ENCODE results near the gene CACNA2D1. TPM values are rescaled to one million over a fixed set of nuclear protein-coding genes. Genes with fewer than 3 reads are reported as not detected.

Gene CACNA2D1
- not detected for total RNA-seq

- DNase-seq: no peak
Observed at GRCh38 chr7:82443547-82444219, at the start of gene CACNA2D1. Gene CACNA2D1 (minus strand): TSS chr7:82443777.

- DNase-seq: no peak
Observed at GRCh38 chr7:82481499-82482097, 38.0 kb upstream of the CACNA2D1 start.

GRCh38 chr7:82477733-82478515 is 34.3 kb upstream of the CACNA2D1 start:
- no peak for DNase-seq

DNA sequence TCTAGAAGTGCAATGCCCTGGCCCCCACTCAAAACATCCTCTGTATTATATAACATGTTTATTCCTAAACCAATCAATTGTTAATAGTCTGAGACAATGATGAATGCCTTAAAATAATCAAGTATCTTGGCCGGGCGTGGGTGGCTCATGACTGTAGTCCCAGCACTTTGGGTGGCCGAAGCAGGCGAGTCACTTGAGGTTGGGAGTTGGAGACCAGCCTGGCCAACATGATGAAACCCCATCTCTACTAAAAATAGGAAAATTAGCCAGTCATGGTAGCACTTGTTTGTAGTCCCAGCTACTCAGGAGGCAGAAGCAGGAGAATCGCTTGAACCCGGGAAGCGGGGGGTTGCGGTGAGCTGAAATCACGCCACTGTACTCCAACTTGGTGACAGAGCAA is 29.4 kb upstream of the CACNA2D1 start:
- no peak for DNase-seq

DNA sequence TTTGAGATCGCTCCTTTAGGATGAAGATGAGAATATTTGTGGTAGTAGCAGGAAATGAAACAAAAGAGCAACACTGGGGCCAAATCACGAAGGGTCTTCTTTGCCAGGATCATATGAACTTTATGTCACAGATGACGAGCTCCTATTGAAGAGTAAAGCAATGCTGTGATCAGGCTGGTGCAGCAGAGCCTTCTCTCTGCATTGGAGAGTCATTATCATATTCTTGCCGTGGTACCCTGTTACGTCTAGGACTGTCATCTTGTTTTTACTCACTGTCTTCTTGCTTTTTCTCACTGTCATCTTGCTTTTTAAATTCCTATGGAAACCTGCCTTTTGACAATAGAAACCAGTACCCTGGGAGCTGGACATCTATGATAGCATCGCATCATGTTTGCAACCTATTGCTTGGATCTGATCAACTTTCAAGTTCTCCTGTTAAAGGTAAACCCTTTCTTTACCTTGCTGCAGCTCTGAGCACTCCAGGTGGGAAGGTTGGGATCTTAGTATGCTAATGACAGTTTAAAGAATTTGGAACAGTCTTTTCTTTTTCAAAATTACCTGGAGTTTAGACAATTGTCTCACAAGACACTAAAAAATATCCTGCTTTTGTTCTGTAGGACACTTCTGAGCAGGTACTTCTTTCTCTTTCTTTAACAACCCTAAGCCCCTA is 27.9 kb upstream of the CACNA2D1 start:
- DNase-seq: no peak

GRCh38 chr7:82469207-82469606 is 25.6 kb upstream of the CACNA2D1 start:
- DNase-seq: no peak

- no peak for DNase-seq
Observed at GRCh38 chr7:82468435-82468834, 24.9 kb upstream of the CACNA2D1 start.

DNA sequence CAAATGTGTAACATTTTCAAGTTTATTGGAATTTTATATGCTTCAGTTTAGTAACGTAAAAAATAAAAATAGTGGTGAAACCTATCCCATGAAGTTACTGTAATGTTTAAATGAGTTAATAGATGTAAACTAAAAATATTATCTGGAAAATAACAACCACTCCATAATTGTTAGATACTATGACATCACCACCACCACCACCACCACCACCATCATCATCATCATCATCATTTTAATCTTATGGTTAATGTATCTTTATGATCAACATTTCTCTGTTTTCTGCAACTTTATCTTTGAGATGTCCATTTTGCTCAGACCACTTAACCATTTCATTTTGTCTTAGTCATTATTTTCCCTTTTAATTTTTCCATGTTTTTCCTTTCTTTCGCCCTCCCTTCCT is 23.4 kb upstream of the CACNA2D1 start:
- DNase-seq: no peak

DNA sequence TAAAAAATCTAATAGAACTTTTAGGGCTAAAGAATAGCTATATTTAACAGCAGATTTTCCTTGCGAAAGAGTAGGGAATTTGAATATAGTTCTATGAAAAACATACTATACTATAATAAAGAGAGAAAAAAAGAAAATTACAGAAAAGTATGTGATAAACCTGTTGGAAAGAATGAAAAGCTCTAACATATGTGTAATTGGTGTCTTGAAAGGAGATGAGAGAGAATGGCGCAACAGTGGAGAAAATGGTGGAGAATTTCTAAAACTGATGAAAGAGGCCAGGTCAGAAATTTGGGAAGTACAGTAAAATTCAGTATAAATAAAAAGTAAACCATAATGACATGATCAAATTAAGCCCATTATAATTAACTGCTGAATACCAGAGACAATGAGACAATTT is 20.8 kb upstream of the CACNA2D1 start:
- no peak for DNase-seq

DNA sequence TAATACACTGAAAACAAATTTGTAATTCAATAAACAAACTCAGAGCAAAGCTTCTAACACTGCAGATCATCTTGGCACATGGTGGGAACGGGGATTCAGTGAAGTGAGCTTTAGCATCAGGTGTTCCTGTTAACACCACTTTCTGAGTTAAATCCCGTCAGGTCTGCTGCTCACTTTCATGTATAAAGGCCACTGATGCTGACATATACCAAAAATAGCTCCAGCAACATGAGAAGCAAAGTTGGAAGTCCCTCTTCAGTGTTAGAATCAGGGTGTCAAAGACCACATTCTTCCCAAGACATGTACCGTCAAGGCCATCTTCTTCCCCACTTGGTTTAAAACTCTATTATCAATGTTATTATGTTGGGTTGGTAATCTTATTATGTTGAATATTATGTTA is 11.7 kb upstream of the CACNA2D1 start:
- no peak for DNase-seq

- DNase-seq: no peak
Observed at GRCh38 chr7:82450759-82451158, 7.2 kb upstream of the CACNA2D1 start.

DNA sequence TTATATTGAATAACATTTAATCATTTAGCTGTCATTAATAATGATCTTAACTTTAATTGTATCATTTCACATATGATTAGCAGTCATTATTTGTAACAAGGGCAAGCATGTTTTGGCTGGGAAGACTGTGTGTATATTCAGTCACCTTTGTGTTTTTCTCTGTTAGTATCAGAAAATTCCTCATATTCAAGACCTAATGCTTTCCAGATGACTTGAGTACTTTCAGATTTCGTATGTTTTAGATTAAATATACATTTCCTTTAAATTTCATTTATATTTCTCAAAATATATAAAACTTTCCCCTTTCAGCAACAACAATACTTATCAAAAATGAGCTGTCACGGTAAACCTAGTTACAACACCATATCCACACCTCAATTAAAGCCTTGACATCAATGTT is 6.3 kb upstream of the CACNA2D1 start:
- DNase-seq: no peak

GRCh38 chr7:82446897-82447296 is 3.3 kb upstream of the CACNA2D1 start:
- no peak for DNase-seq

DNA sequence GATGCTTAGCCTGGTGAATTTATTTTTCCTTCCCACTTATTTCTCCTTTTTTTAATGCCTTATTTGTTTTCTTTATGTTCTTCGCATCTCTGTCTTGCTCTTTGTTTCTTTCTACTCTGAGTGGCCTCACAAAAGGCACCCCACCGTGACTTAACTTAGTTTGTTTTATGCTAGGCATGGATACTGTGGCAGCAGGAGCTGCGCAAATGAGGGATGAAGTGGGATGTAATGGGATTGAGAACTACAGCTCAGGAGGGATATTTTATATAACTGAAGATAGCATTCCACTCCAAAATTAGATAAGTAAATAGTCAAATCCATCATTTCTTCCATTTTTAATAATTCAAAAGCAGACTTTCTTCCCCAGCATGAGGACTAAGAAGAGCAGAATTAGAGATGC is 1.7 kb upstream of the CACNA2D1 start:
- no peak for DNase-seq

DNA sequence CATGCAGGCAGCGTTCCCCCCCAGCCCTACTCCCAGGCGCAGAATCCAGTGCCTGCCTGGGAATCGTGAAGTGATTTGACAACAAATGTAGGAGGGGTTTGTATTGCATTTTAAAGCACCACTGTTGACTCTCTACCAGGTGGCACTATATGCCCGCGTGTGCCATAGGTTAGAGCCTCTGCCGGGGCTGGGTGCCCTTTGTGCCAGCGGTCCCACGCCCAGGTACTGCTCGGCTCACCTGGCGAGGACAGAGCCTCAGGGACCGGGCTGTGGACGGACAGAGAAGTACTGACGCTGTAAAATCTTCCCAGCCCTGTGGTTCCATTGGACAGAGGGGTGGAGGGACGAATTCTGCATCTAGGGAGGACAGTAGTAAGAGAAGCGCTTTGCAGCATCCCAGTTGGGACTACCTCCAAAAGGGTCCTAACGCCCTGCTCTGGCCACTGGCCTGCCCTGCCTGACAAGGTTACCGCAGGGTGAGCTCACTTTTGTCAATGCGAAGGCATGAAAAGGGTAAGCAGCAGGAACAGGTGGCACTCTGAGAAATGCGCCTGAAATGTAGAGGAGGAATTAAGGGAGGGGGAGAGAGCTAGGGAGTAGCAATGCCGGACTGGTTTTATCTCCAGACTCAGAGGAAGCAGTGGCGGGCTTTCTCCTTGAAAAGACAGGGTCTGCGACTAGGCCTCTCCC is 788 bp upstream of the CACNA2D1 start:
- DNase-seq: no peak

GRCh38 chr7:82443036-82443546 is 486 bp downstream of the CACNA2D1 start:
- no peak for DNase-seq

DNA sequence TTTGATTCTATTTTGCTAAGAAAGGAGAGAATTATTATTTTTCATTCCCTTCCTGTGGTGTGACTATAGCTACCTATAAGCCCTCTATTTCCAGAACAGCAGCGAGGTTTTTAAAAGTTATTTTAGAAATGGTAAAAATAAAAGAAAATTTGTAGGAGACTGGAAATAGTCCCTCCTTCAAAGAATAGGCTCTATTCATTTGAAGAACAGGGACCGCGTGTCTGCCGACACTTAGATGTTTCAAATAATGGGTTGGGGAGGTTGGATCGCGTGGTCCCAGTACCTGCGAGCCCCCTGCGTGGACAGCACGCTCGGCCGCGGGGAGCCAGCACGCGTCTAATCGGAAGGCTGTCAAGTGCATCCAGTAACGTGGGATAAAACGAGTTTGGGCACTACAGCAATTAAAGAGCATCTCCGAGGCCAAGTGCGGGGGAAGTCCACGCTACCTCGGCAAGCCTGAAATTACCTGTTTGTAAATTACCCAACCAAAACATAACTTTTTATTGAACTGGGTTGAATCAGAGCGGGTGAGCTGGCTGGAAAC is 1.0 kb downstream of the CACNA2D1 start:
- DNase-seq: no peak

GRCh38 chr7:82441669-82442478 is 1.7 kb downstream of the CACNA2D1 start:
- no peak for DNase-seq

- DNase-seq: no peak
Observed at GRCh38 chr7:82438521-82438920, 5.1 kb downstream of the CACNA2D1 start.

GRCh38 chr7:82435769-82436168 is 7.8 kb downstream of the CACNA2D1 start:
- no peak for DNase-seq

GRCh38 chr7:82434275-82435022 is 9.1 kb downstream of the CACNA2D1 start:
- no peak for DNase-seq
